ENCODE data around the gene LBR. TPM values are rescaled to one million over a fixed set of nuclear protein-coding genes. Genes with fewer than 3 reads are reported as not detected.

Gene LBR
- total RNA-seq, 2 experiments from 2014 or later: 145 to 156 TPM

DNA sequence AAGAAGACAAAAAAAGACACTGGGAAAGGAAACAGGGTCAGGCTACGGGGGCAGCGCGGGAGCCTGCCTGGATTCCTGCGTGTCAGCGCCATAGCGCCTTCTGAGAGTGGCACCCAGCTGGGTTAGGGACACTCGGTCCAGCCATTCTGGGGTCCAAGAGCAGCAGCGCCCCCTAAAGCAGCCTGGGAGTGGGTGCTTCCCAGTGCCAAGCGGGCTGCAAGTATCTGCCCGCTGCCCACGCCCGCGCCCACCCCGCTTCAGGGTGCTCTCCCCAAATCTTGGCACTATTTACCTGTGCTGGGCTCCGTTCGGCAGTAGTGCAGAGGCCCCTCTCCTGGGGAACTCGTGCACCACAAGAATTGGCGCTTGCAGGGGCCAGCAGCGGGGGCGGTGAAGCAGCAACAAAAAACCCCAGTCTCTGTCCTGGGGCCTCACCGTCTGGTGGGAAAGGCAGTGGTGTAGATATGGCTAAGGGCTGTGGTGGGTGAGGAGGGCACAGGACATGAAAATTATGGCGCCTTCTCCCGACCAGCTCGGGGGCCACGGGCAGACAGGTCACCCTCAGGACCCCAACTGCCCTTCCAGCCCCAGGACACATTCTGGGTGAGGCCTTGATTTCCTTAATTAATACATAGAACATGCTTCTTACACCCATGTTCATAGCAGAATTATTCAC, 24.1 kb upstream of the LBR start:
- Mint-ChIP-seq H3K27ac (no peak overlapping the region), H3K9me3 (no peaks in the 10 kb centered on the region), H3K27me3 (no peaks in the 10 kb centered on the region), H3K4me1 (ENCODE audit: low read depth) (peaks cover 32% of the 10 kb centered on the region), H3K36me3 (ENCODE audit: low read depth) (no peaks in the 10 kb centered on the region), H3K4me3 (no peak overlapping the region)
- ATAC-seq: no peak
- intact Hi-C loops (cut with micrococcal nuclease): no loop called here
- DNase-seq: no peak
- CTCF ChIA-PET: no interaction called here
- POLR2A ChIA-PET: no interaction called here
- TF ChIP-seq CTCF (IDR thresholded peaks at IDR 0.05): no peak

DNA sequence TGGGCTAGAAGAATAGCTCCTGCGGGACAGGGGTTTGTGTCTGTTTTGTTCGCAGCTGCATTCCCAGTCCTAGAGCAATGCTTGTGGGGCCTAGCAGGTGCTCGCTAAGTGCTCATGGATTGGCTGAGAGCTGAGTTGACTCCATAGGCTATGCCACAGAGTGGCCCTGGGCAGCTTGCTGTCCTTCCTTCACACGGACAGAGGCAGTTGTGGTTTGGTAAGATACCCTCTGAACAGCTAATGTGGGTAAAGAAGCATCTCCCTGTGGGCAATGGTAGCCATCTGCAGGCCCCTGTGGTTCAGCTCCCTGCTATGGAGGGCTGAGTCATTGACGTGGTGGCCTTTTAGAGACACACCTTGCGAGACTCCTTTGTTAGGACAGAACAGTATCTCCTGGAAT, 23.5 kb upstream of the LBR start:
- no peaks in the 10 kb centered on the region for H3K9me3 Mint-ChIP-seq
- no peak for TF ChIP-seq CTCF (IDR thresholded peaks at IDR 0.05)
- no peak overlapping the region for H3K27ac Mint-ChIP-seq
- no peak for DNase-seq
- H3K27me3 Mint-ChIP-seq: no peaks in the 10 kb centered on the region
- no peak overlapping the region for H3K4me3 Mint-ChIP-seq
- no peaks in the 10 kb centered on the region for H3K36me3 Mint-ChIP-seq (ENCODE audit: low read depth)
- intact Hi-C loops (cut with micrococcal nuclease): no loop called here
- CTCF ChIA-PET: no interaction called here
- no peak for ATAC-seq
- POLR2A ChIA-PET: interaction anchor here (1.4 kb wide), 1 partner anchor 10 kb away, joined by 3 read pairs; no protein-coding TSS in a partner anchor
- H3K4me1 Mint-ChIP-seq (ENCODE audit: low read depth): peaks cover 33% of the 10 kb centered on the region

DNA sequence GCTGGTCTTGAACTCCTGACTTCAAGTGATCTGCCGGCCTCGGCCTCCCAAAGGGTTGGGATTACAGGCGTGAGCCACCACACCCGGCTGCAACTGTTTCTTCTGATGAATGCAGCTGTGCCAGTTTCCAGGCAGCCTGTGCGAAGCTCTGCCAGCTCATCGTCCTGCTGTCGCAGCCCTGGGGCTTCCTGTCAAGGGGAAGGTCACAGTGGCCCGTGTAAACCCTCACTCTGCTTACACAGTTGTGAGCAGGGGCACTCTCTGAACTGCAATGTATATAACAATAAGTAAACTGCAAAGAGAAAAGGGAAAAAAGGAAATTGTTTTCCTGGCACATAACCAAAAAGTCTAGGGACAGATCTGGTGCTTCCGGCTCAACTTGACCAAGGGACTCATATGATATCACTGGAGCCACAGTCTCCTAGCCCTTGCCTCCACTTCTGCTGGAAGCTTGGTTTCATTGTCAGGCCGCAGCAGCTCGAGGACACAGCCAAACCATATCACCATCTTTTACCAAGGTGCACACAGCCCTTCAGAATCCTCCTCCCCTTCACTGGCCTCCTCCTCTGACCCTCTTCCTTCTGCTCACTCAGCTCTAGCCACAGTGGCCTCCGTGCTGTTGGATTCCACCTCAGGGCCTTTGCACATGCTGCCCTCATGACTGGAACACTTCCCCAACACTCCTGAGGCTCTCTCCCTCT, 22.8 kb upstream of the LBR start:
- no peak for TF ChIP-seq CTCF (IDR thresholded peaks at IDR 0.05)
- intact Hi-C loops (cut with micrococcal nuclease): no loop called here
- peak; percentile 48 for DNase-seq
- POLR2A ChIA-PET: interaction anchor here (1.0 to 1.5 kb wide), 3 partner anchors 11 to 23 kb away, joined by 3 to 4 read pairs (median 4); partner anchors contain the start of gene LBR
- H3K9me3 Mint-ChIP-seq: no peaks in the 10 kb centered on the region
- H3K27ac Mint-ChIP-seq: no peak overlapping the region
- no peak overlapping the region for H3K4me3 Mint-ChIP-seq
- no peaks in the 10 kb centered on the region for H3K27me3 Mint-ChIP-seq
- H3K36me3 Mint-ChIP-seq (ENCODE audit: low read depth): no peaks in the 10 kb centered on the region
- CTCF ChIA-PET: no interaction called here
- no peak for ATAC-seq
- H3K4me1 Mint-ChIP-seq (ENCODE audit: low read depth): peaks cover 40% of the 10 kb centered on the region

- Mint-ChIP-seq H3K36me3 (ENCODE audit: low read depth) (no peaks in the 10 kb centered on the region), H3K27ac (no peak overlapping the region), H3K9me3 (no peaks in the 10 kb centered on the region), H3K4me1 (ENCODE audit: low read depth) (peaks cover 44% of the 10 kb centered on the region), H3K27me3 (no peaks in the 10 kb centered on the region), H3K4me3 (no peak overlapping the region)
- CTCF ChIA-PET: no interaction called here
- ATAC-seq: no peak
- POLR2A ChIA-PET: interaction anchor here (1.0 to 1.5 kb wide), 2 partner anchors 19 to 22 kb away, joined by 4 read pairs; partner anchors contain the start of gene LBR
- TF ChIP-seq CTCF (IDR thresholded peaks at IDR 0.05): no peak
- DNase-seq: no peak
- intact Hi-C loops (cut with micrococcal nuclease): no loop called here
These were observed 21.9 kb upstream of the LBR start for GRCh38 chr1:225449774-225450173.

GRCh38 chr1:225449261-225449660, 21.4 kb upstream of the LBR start:
- Mint-ChIP-seq H3K9me3 (no peaks in the 10 kb centered on the region), H3K4me1 (ENCODE audit: low read depth) (peaks cover 43% of the 10 kb centered on the region), H3K27ac (no peak overlapping the region), H3K36me3 (ENCODE audit: low read depth) (no peaks in the 10 kb centered on the region), H3K4me3 (no peak overlapping the region), H3K27me3 (no peaks in the 10 kb centered on the region)
- intact Hi-C loops (cut with micrococcal nuclease): no loop called here
- ChIA-PET POLR2A (interaction anchor here (1.0 to 8.7 kb wide), 4 partner anchors 19 to 22 kb away, joined by 3 to 109 read pairs (median 4); partner anchors contain the start of gene LBR), CTCF (interaction anchor here (1.0 to 1.5 kb wide), 2 partner anchors 11 to 539 kb away, joined by 3 read pairs; no protein-coding TSS in a partner anchor)
- no peak for TF ChIP-seq CTCF (IDR thresholded peaks at IDR 0.05)
- ATAC-seq: no peak
- no peak for DNase-seq
